GM19438 (cell line): ENCODE measurements around the gene TNS1.

Experiments used
- ATAC-seq: cut with Tn5 transposase; IDR thresholded peaks from one replicate; pipeline ENCODE4 v1.9.1; 2021; ENCODE audit warnings: low read depth; ENCODE audit not compliant: unreplicated experiment

The TNS1 gene

DNA sequence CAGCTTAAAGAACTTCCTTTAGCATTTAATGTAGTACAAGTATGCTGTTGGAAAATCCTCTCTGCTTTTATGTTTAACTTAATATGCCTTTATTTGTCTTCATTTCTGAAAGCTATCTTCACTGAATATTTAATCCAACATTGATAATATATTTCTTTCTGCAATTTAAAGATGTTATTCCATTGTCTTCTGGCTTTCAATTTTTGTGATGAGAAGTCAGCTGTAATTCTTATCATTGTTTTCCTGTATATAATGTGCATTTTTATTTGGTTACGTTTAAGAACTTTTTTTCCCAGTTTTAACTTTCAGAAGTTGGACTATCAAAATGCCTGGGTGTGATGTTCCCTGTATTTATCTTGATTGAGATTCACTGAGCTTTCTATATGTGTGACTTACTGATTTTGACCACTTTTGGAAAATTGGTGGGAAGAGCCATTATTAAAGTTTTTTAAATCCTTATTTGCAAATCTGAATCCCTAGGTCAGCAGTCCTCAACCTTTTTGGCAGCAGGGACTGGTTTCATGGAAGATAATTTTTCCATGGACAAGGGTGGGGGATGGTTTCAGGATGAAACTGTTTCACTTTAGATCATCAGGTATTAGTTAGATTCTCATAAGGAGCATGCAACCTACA, 241.0 kb downstream of the TNS1 start:
- no peak for ATAC-seq

DNA sequence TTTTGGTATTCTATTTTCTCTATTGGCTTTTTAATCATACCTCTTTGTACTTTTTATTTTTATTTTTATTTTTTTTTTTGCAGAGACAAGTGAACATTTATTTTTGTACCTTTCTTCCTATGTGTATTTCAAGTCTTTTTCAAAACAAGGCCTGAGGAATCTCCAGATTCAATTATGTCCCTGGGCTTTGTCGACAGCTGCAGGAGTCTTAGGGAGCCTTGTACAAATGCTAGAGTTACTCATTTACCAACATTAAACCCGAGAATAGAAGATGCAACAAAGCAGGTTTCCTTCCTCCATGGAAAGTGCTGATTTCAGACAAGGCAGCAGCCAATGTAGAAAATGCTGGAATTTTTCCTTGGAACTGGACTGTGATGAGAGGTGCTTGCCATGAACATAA, 242.8 kb downstream of the TNS1 start:
- ATAC-seq: no peak

- ATAC-seq: no peak
These were observed 245.7 kb downstream of the TNS1 start for GRCh38 chr2:217757108-217757463.

DNA sequence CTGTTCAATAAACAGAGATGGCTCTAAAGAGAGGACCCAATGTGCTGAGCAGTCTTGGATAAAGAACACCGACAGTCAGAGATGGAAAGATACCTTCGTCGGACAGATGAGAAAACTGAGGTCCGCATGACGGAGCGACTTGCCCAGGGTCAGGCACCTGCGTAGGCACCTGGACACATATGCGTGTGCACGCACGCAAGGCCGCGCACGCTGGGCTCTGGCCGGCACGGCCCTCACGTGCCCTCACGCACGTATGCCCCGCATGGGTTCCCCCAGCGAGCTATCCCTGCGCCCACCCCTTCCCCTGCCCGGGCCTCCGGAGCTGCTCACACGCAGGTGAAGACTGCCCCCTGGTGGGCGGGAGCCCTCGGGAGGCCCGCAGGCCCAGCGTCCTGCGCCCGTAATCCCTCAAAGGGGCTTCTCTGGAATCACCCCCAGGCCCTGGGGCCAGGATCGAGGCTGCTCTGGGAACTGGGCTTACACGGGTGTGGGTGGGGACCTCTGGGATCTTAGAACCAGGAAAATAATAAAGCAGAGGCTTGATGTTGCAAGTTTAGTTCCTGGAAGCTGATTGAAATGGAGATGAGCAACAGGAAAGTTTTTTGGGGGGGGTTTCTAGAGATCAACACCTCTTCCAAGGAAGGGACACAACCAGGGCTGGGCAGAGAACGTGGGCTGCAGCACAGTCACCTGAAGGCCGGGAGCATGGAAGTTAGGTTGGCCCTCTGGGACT, 246.3 kb downstream of the TNS1 start:
- ATAC-seq: no peak

DNA sequence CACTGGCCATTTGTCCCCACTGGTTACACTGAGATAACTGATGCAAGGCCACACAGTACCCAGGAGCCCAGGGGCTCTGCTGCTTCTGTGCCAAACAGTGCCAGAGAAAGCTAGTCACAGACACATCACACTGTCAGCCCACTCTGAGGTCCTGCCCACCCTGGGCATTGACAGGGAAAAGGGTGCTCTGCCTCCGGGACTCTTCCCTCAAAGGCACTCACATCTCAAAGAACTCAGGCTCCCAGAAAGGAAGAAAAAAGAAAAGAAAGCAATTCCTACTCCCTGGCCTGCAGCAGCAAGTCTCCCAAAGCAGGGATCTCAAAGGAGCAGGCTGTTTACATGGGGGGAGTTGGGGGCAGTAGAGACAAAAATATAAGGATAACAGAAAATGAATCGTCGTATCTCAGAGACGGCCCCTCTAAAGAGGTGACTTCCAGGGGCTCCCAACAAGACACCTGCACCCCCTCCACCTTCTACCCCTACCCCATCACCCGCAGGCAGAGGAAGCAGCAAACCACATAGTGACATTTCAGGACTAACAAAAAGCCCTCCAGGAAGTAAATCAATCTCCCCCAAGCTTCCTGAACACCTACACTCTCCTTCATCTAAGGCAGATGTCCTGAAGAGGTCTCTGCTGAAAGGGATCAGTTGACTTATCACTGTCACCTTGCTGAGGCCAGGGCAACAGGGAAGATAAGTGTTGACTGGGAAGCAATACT, 247.6 kb downstream of the TNS1 start:
- ATAC-seq: no peak

- no peak for ATAC-seq
These were observed 249.2 kb downstream of the TNS1 start for GRCh38 chr2:217753460-217754200.

DNA sequence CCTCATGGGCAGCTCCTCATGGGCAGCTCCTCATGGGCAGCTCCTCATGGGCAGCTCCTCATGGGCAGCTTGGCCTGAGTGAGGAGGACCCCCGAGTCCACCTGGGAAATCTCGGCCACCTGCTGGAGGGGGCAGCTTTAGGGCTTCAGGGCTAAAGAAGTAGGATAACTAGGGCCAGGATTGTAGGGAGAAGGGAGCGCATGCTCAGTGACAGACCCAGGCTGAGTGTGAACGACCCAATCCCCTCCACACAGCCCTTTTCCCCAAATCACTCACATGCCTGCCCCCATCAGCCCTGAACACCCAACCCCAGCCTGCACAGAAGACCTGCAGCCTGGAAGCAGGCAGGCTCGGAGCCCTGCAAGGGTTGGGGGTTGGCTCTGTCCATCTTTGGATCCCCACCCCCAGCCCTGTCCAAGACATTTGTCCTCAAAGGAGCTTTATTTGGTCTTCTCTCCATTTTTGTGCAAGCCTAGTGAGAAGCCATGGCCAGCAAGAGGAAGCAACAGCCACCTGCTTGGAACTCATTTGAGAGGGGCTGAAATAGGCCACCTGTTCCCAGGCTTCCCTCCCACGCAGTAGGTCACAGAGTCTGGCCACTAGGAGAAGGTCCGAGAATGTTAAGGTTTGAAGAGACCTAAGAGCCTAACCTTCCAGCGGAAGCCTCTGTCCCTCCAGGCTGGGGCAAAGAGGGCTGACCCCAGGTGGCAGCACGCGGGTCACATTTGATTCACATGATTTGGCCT, 249.9 kb downstream of the TNS1 start:
- no peak for ATAC-seq

DNA sequence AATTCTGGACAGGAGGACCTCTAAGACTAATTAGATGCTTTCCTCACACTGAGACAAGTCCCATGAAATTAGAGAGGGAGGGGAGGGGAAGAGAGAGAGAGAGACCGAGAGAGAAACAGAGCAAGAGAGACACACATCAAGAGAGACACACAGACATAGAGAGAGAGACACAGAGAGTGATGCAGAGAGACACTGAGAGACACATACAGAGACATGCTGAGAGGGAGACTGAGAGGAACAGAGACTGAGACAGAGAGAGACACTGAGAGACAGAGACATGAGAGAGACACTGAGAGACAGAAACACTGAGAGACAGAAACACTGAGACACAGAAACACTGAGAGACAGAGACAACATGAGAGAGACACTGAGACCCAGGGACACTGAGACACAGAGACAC, 250.8 kb downstream of the TNS1 start:
- ATAC-seq: no peak

DNA sequence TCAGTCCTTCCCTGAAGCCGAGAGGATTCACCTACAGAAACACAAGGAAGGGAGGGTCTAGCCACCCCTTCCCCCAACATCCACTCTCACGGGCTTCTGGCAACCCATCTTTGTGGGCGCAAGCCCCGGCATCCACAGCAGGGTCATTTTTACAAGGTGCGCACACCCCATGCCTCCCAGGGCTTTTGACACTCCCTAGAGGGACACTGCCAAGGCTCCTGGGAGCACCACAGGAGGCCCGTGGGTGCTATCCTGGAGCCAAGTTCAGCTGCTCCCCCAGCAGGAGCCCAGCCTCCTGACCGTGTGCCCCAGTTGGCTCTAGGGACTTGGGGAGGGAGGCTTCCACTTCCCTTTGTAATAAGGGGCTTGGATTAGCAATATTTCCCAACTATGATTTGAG, 251.6 kb downstream of the TNS1 start:
- no peak for ATAC-seq
